HEK293 (cell line): ENCODE data around the gene GTSE1.

Experiments
- CTCF ChIA-PET: fragments of 350-600 bp; formaldehyde crosslinking; extraction: SDS; loops from one replicate; lab custom pipeline; 2021; ENCODE audit warnings: antibody characterized with exemption; lab: Yijun Ruan, JAX
- POLR2A ChIA-PET: fragments of 300-600 bp; formaldehyde crosslinking; extraction: SDS; loops from one replicate; lab custom pipeline; 2020; ENCODE audit warnings: antibody characterized with exemption, inconsistent platforms; lab: Yijun Ruan, JAX
- H3K27ac ChIP-seq: fragments of 200-500 bp; sonication (Bioruptor generic); 2 replicates; pipeline ENCODE4 v1.5.1; 2014; ENCODE audit warnings: low read depth, low read length, control low read depth, inconsistent platforms; ENCODE audit errors: extremely low read depth
- H3K36me3 ChIP-seq, 2 experiments: fragments of 200-500 bp in 1 of 2; sonication (Bioruptor generic) in 1 of 2; 1 replicate in 1 of 2; 2 replicates in 1 of 2; pipeline ENCODE4 v1.5.1; 2014 to 2017; ENCODE audit warnings: inconsistent platforms in 2 of 2, low read length in 2 of 2; ENCODE audit not compliant: control insufficient read depth in 2 of 2, insufficient read depth in 1 of 2
- H3K4me1 ChIP-seq: fragments of 200-500 bp; sonication (Bioruptor generic); 2 replicates; pipeline ENCODE4 v1.5.1; 2014; ENCODE audit warnings: mild to moderate bottlenecking, low read length, inconsistent platforms; ENCODE audit not compliant: control insufficient read depth, insufficient read depth
- H3K4me3 ChIP-seq: 2 replicates; pipeline ENCODE4 v1.5.1; 2011; ENCODE audit warnings: low read depth, mild to moderate bottlenecking, control low read depth, low read length, moderate library complexity
- H3K9me3 ChIP-seq: fragments of 200-500 bp; sonication (Bioruptor generic); 2 replicates; pipeline ENCODE4 v1.5.1; 2014; ENCODE audit warnings: low read depth, low read length, inconsistent platforms; ENCODE audit not compliant: control insufficient read depth, insufficient read depth
- CTCF ChIP-seq: fragments of 450-650 bp; formaldehyde crosslinking; IDR thresholded peaks from 2 replicates; pipeline ENCODE4 v1.5.1; 2016; ENCODE audit warnings: missing biosample characterization, missing genetic modification characterization
- EGR2 ChIP-seq: fragments of 450-650 bp; formaldehyde crosslinking; IDR thresholded peaks from 2 replicates; pipeline ENCODE4 v1.5.1; 2016; ENCODE audit warnings: low read depth, missing biosample characterization, missing genetic modification characterization
- GLIS2 ChIP-seq: fragments of 450-650 bp; formaldehyde crosslinking; IDR thresholded peaks from 2 replicates; pipeline ENCODE4 v1.5.1; 2016; ENCODE audit warnings: missing biosample characterization, missing genetic modification characterization
- HIC1 ChIP-seq: fragments of 450-650 bp; formaldehyde crosslinking; IDR thresholded peaks from 2 replicates; pipeline ENCODE4 v1.5.1; 2016; ENCODE audit warnings: missing biosample characterization, missing genetic modification characterization
- HOXC10 ChIP-seq: sonication (generic); formaldehyde crosslinking; IDR thresholded peaks from 2 replicates; pipeline ENCODE4 v1.8.1; 2023; ENCODE audit warnings: mild to moderate bottlenecking, missing genetic modification reagents
- KLF9 ChIP-seq: fragments of 450-650 bp; formaldehyde crosslinking; IDR thresholded peaks from 2 replicates; pipeline ENCODE4 v1.5.1; 2016; ENCODE audit warnings: missing biosample characterization, missing genetic modification characterization, low read depth
- MYNN ChIP-seq: fragments of 450-650 bp; formaldehyde crosslinking; IDR thresholded peaks from 2 replicates; pipeline ENCODE4 v1.5.1; 2016; ENCODE audit warnings: missing biosample characterization, missing genetic modification characterization, borderline replicate concordance
- OSR2 ChIP-seq: fragments of 450-650 bp; formaldehyde crosslinking; IDR thresholded peaks from 2 replicates; pipeline ENCODE4 v1.5.1; 2016; ENCODE audit warnings: missing biosample characterization, missing genetic modification characterization
- SCRT1 ChIP-seq: fragments of 450-650 bp; formaldehyde crosslinking; IDR thresholded peaks from 2 replicates; pipeline ENCODE4 v1.5.1; 2016; ENCODE audit warnings: missing biosample characterization, missing genetic modification characterization, borderline replicate concordance
- SETDB1 ChIP-seq: IDR thresholded peaks from one replicate; pipeline ENCODE4 v1.6.1; 2017; ENCODE audit warnings: mild to moderate bottlenecking, low read length, moderate library complexity, mixed read lengths; ENCODE audit not compliant: insufficient read length
- SP2 ChIP-seq: fragments of 450-650 bp; formaldehyde crosslinking; IDR thresholded peaks from 2 replicates; pipeline ENCODE4 v1.5.1; 2016; ENCODE audit warnings: missing biosample characterization, missing genetic modification characterization
- SP3 ChIP-seq: fragments of 450-650 bp; formaldehyde crosslinking; IDR thresholded peaks from 2 replicates; pipeline ENCODE4 v1.5.1; 2016; ENCODE audit warnings: missing biosample characterization, missing genetic modification characterization
- TRIM28 ChIP-seq: IDR thresholded peaks from 2 replicates; pipeline ENCODE4 v1.6.1; 2011; ENCODE audit warnings: low read length, control low read depth, borderline replicate concordance
- YY1 ChIP-seq: fragments of 450-650 bp; formaldehyde crosslinking; IDR thresholded peaks from 2 replicates; pipeline ENCODE4 v1.5.1; 2018; ENCODE audit warnings: missing biosample characterization, missing genetic modification characterization
- ZBTB11 ChIP-seq: fragments of 450-650 bp; formaldehyde crosslinking; conservative IDR thresholded peaks from 2 replicates; pipeline ENCODE4 v1.5.1; 2016; ENCODE audit warnings: low read depth, missing biosample characterization, missing genetic modification characterization
- ZBTB17 ChIP-seq: fragments of 450-650 bp; formaldehyde crosslinking; IDR thresholded peaks from 2 replicates; pipeline ENCODE4 v1.5.1; 2016; ENCODE audit warnings: missing biosample characterization, missing genetic modification characterization
- ZBTB44 ChIP-seq: fragments of 450-650 bp; IDR thresholded peaks from 2 replicates; pipeline ENCODE4 v1.5.1; 2018; ENCODE audit warnings: missing biosample characterization, mild to moderate bottlenecking, missing genetic modification characterization
- ZBTB48 ChIP-seq: fragments of 450-650 bp; formaldehyde crosslinking; IDR thresholded peaks from 2 replicates; pipeline ENCODE4 v1.5.1; 2016; ENCODE audit warnings: missing biosample characterization, missing genetic modification characterization
- ZBTB8A ChIP-seq: fragments of 450-650 bp; formaldehyde crosslinking; IDR thresholded peaks from 2 replicates; pipeline ENCODE4 v1.5.1; 2016; ENCODE audit warnings: missing biosample characterization, missing genetic modification characterization
- ZNF223 ChIP-seq: fragments of 450-650 bp; formaldehyde crosslinking; IDR thresholded peaks from 2 replicates; pipeline ENCODE4 v1.5.1; 2016; ENCODE audit warnings: missing biosample characterization, missing genetic modification characterization
- ZNF24 ChIP-seq: fragments of 450-650 bp; formaldehyde crosslinking; IDR thresholded peaks from 2 replicates; pipeline ENCODE4 v1.5.1; 2016; ENCODE audit warnings: missing biosample characterization, missing genetic modification characterization
- ZNF473 ChIP-seq: fragments of 450-650 bp; formaldehyde crosslinking; IDR thresholded peaks from 2 replicates; pipeline ENCODE4 v1.5.1; 2017; ENCODE audit warnings: missing biosample characterization, missing genetic modification characterization
- ZNF514 ChIP-seq: fragments of 450-650 bp; formaldehyde crosslinking; IDR thresholded peaks from 2 replicates; pipeline ENCODE4 v1.5.1; 2016; ENCODE audit warnings: missing biosample characterization, missing genetic modification characterization
- ZNF561 ChIP-seq: fragments of 450-650 bp; IDR thresholded peaks from 2 replicates; pipeline ENCODE4 v1.5.1; 2018; ENCODE audit warnings: missing biosample characterization, missing genetic modification characterization, borderline replicate concordance
- ZNF610 ChIP-seq: fragments of 450-650 bp; formaldehyde crosslinking; IDR thresholded peaks from 2 replicates; pipeline ENCODE4 v1.5.1; 2016; ENCODE audit warnings: missing biosample characterization, missing genetic modification characterization, borderline replicate concordance
- ZNF658 ChIP-seq: fragments of 450-650 bp; formaldehyde crosslinking; IDR thresholded peaks from 2 replicates; pipeline ENCODE4; 2016; ENCODE audit warnings: missing biosample characterization, missing genetic modification characterization
- ZNF660 ChIP-seq: fragments of 450-650 bp; IDR thresholded peaks from 2 replicates; pipeline ENCODE4 v1.5.1; 2018; ENCODE audit warnings: missing biosample characterization, mild to moderate bottlenecking, missing genetic modification characterization
- ZNF76 ChIP-seq: fragments of 450-650 bp; formaldehyde crosslinking; IDR thresholded peaks from 2 replicates; pipeline ENCODE4; 2016; ENCODE audit warnings: low read depth, missing biosample characterization, missing genetic modification characterization, borderline replicate concordance
- ZSCAN30 ChIP-seq: fragments of 450-650 bp; IDR thresholded peaks from 2 replicates; pipeline ENCODE4 v1.5.1; 2018; ENCODE audit warnings: missing biosample characterization, mild to moderate bottlenecking, missing genetic modification characterization, moderate library complexity

The GTSE1 gene

GRCh38 chr22:46250035-46250782 is 46.5 kb upstream of the GTSE1 start, which contains the start of gene CDPF1:
Gene CDPF1, minus strand, starts transcription at chr22:46250293. Its CDS starts 2,009 bp downstream, at chr22:46248284.
- ChIA-PET POLR2A (interaction anchor here (0.6 to 3.9 kb wide), 8 partner anchors 10 to 49 kb away, joined by 3 to 33 read pairs (median 4); partner anchors contain the start of genes GTSE1 and TTC38), CTCF (interaction anchor here (0.6 to 1.1 kb wide), 4 partner anchors 21 to 242 kb away, joined by 3 to 7 read pairs (median 4); no protein-coding TSS in a partner anchor)
- Histone ChIP-seq H3K36me3 (peaks cover 0 to 17% of the 10 kb centered on the region in 2 experiments; a peak in 1 of 3 replicates), H3K4me1 (peaks cover 3% of the 10 kb centered on the region; the same call in 1 of the 2 replicates), H3K9me3 (no peaks in the 10 kb centered on the region), H3K27ac (peak within 1 kb of the TSS; percentile 90), H3K4me3 (peak within 1 kb of the TSS; percentile 84)
- TF ChIP-seq GLIS2 (tag by site-specific recombination) (peak; percentile 90), YY1 (tag by site-specific recombination) (peak; percentile 25; the same call in 1 of the 2 replicates), CTCF (tag by site-specific recombination) (peak; percentile 77), ZBTB8A (tag by site-specific recombination) (peak; percentile 54), HOXC10 (0 out of 2 replicates have a peak, but pooled peaks have one; percentile 86), MYNN (tag by site-specific recombination) (no peak), SP3 (tag by site-specific recombination) (peak; percentile 26; the same call in 1 of the 2 replicates), ZNF24 (tag by site-specific recombination) (no peak), ZNF610 (tag by site-specific recombination) (peak; percentile 76; the same call in 1 of the 2 replicates), ZBTB11 (tag by site-specific recombination) (peak; percentile 62), EGR2 (tag by site-specific recombination) (0 out of 2 replicates have a peak, but pooled peaks have one; percentile 33), ZNF76 (peak; percentile 35; the same call in 1 of the 2 replicates), ZNF473 (tag by site-specific recombination) (no peak), ZNF660 (tag by site-specific recombination) (peak; percentile 59; the same call in 1 of the 2 replicates), TRIM28 (0 out of 2 replicates have a peak, but pooled peaks have one; percentile 49), ZBTB44 (tag by site-specific recombination) (0 out of 2 replicates have a peak, but pooled peaks have one; percentile 17), ZNF514 (no peak), SCRT1 (tag by site-specific recombination) (no peak), ZBTB48 (peak; percentile 81), SP2 (tag by site-specific recombination) (peak; percentile 82), ZBTB17 (tag by site-specific recombination) (peak; percentile 77), SETDB1 (peak; percentile 77), ZNF561 (tag by site-specific recombination) (peak; percentile 69; the same call in 1 of the 2 replicates), ZNF223 (tag by site-specific recombination) (no peak), ZSCAN30 (tag by site-specific recombination) (no peak), ZNF658 (no peak), KLF9 (tag by site-specific recombination) (peak; percentile 60; the same call in 1 of the 2 replicates), HIC1 (tag by site-specific recombination) (peak; percentile 81; the same call in 1 of the 2 replicates), OSR2 (no peak)
